ENCODE measurements around the gene APBA2.

GRCh38 chr15:28944696-28945300, 59.0 kb downstream of the APBA2 start:
- no peak for TF ChIP-seq CTCF (IDR thresholded peaks at IDR 0.05)
- TF ChIP-seq EP300 (IDR thresholded peaks at IDR 0.05) = no peak

All from tibial nerve (tissue), 4 donors.